ENCODE results near the gene SC5D.
A peak's percentile ranks its signal among the peaks of the same experiment; 100 is the strongest.

The SC5D gene

DNA sequence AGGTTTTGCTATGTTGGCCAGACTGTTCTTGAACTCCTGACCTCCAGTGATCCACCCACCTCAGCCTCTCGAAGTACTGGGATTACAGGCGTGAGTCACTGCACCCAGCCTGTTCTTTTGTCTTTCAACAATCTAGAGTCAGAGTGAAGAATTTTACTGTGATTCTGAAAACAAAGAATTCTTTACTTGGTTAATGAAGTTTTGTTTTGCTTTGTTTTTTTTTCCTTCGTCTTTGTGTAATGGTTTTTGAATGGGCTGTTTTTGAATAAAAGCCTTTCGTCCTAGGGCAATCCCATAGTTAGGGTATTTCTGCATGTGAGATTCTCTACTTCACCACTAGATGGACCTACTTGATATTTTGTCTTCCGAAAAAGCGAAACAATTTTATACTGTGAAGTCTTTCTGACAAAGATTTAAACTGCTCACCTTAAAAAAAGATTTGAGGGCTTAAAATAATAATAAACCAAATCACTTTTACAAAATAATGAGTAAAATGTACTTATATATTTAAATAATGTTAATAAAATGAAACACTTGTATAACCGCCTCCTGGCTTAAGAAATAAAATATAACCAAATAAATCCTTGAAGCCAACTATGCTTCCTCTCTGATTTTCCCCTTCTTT is 43.4 kb upstream of the SC5D start:
- TF ChIP-seq, protein P1, sequence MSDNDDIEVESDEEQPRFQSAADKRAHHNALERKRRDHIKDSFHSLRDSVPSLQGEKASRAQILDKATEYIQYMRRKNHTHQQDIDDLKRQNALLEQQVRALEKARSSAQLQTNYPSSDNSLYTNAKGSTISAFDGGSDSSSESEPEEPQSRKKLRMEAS (IDR thresholded peaks at IDR 0.05; ENCODE audit: low read depth, low read length) = no peak
- TF ChIP-seq, protein P2, sequence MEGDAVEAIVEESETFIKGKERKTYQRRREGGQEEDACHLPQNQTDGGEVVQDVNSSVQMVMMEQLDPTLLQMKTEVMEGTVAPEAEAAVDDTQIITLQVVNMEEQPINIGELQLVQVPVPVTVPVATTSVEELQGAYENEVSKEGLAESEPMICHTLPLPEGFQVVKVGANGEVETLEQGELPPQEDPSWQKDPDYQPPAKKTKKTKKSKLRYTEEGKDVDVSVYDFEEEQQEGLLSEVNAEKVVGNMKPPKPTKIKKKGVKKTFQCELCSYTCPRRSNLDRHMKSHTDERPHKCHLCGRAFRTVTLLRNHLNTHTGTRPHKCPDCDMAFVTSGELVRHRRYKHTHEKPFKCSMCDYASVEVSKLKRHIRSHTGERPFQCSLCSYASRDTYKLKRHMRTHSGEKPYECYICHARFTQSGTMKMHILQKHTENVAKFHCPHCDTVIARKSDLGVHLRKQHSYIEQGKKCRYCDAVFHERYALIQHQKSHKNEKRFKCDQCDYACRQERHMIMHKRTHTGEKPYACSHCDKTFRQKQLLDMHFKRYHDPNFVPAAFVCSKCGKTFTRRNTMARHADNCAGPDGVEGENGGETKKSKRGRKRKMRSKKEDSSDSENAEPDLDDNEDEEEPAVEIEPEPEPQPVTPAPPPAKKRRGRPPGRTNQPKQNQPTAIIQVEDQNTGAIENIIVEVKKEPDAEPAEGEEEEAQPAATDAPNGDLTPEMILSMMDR (IDR thresholded peaks at IDR 0.05; ENCODE audit: low read depth, low read length) = peak; percentile 70
- TF ChIP-seq MYC (IDR thresholded peaks at IDR 0.05; ENCODE audit: low read depth, low read length) (no peak), POLR2A (IDR thresholded peaks at IDR 0.05; ENCODE audit: extremely low read depth, insufficient read length) (no peak)
- no peak overlapping the region for H3K4me3 ChIP-seq (ENCODE audit: low read depth, low read length)
- DNase-seq (ENCODE audit: low read depth) = peak; percentile 40

DNA sequence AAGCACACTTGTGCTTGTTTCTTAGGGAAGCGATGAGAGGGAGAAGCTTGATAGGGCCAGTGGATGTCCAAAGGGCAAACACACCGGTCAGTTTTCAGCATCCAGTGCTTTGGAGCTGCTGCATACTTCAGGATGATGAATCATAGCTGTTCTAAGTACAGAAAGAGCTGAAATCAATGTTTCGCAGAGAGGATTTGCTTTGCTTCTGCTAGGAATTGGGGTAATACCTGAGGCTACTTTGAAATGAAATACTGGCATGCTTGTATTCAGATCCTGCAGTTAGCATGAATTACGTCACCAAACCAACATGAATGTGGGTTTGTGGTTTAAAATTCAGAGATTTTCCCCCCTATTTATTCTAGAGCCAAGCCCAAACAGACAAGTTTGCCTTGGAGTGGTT is 41.7 kb upstream of the SC5D start:
- DNase-seq (ENCODE audit: low read depth) = no peak
- TF ChIP-seq MYC (IDR thresholded peaks at IDR 0.05; ENCODE audit: low read depth, low read length) (no peak), POLR2A (IDR thresholded peaks at IDR 0.05; ENCODE audit: extremely low read depth, insufficient read length) (no peak)
- TF ChIP-seq, protein P2 (IDR thresholded peaks at IDR 0.05; ENCODE audit: low read depth, low read length) = no peak
- TF ChIP-seq, protein P1 (IDR thresholded peaks at IDR 0.05; ENCODE audit: low read depth, low read length) = no peak

DNA sequence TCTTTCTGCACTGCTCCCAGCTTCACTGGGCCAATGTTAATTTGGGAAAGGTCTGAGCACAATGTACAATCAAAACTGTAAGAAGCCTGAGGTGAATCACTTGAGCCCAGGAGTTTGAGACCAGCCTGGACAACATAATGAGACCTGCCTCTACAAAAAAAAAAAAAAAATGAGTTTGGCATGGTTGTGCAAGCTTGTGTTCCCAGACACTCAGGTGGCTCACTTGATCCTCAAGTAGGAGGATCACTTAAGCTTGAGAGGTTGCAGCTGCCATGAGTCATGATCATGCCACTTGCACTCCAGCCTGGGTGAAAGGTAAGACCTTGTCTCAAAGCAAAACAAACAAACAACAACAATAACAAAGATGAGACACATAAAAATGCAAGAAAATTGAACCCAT is 38.6 kb upstream of the SC5D start:
- no peak for DNase-seq (ENCODE audit: low read depth)
- no peak overlapping the region for H3K4me3 ChIP-seq (ENCODE audit: low read depth, low read length)
- no peak for TF ChIP-seq POLR2A (IDR thresholded peaks at IDR 0.05; ENCODE audit: extremely low read depth, insufficient read length)
- TF ChIP-seq, protein P2 (IDR thresholded peaks at IDR 0.05; ENCODE audit: low read depth, low read length) = no peak
- TF ChIP-seq MYC (IDR thresholded peaks at IDR 0.05; ENCODE audit: low read depth, low read length) = no peak
- TF ChIP-seq, protein P1 (IDR thresholded peaks at IDR 0.05; ENCODE audit: low read depth, low read length) = no peak

More for the DNA sequence above, 41.7 kb upstream of the SC5D start:
- H3K4me3 ChIP-seq (ENCODE audit: low read depth, low read length) = no peak overlapping the region

DNA sequence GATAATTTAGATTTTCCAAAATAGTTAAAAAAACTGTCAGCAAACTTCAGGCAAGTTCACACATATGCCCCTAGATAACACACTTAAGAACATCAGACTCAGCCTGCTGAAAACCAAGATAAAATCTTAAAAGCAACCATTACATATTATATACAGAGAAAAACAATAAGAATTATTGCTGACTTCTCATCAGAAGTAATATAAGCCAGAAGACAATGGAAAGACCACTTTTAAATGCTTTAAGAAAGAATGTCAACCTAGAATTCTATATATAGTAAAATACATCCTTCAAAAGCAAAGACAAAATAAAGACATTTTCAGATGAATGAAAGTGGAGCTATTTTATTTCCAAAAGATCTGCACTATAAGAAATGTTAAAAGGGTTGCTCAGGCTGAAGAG is 37.8 kb upstream of the SC5D start:
- no peak for DNase-seq (ENCODE audit: low read depth)
- TF ChIP-seq MYC (IDR thresholded peaks at IDR 0.05; ENCODE audit: low read depth, low read length) = no peak
- TF ChIP-seq, protein P2 (IDR thresholded peaks at IDR 0.05; ENCODE audit: low read depth, low read length) = no peak
- no peak for TF ChIP-seq POLR2A (IDR thresholded peaks at IDR 0.05; ENCODE audit: extremely low read depth, insufficient read length)
- TF ChIP-seq, protein P1 (IDR thresholded peaks at IDR 0.05; ENCODE audit: low read depth, low read length) = no peak

DNA sequence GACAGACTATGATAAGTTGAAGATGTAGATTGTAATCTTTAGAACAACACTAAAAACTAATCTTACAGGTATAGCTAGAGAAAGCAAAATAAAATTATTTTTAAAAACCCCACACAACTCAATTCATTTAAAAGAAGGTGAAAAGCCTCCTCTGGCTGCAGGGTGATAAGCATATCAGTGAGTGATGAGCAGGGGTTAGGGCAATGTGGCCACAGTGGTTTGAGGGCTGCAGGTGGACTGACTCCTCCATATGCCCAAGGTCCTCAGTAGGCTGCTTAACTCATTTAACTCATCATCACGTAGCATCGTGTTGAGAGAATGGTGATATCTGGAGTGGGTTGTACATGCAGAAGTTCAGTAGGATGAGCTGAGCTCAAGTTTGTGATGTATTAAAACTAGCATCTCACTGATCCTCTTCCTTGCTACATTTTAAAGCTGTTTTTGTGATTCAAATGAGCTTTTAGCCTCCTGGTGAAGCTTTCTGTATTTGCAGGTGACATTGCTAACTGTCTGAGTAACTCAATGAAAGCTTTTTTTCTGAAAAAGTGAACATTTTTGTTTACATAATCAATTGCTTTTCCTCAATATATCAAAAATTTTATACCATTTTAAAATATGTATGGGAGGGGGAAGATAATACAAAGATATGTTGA is 37.0 kb upstream of the SC5D start:
- no peak for DNase-seq (ENCODE audit: low read depth)
- H3K4me3 ChIP-seq (ENCODE audit: low read depth, low read length) = no peak overlapping the region
- TF ChIP-seq, protein P2 (IDR thresholded peaks at IDR 0.05; ENCODE audit: low read depth, low read length) = no peak
- TF ChIP-seq, protein P1 (IDR thresholded peaks at IDR 0.05; ENCODE audit: low read depth, low read length) = no peak
- TF ChIP-seq POLR2A (IDR thresholded peaks at IDR 0.05; ENCODE audit: extremely low read depth, insufficient read length) (no peak), MYC (IDR thresholded peaks at IDR 0.05; ENCODE audit: low read depth, low read length) (no peak)

More for the DNA sequence above, 37.8 kb upstream of the SC5D start:
- H3K4me3 ChIP-seq (ENCODE audit: low read depth, low read length) = no peak overlapping the region
